Esophagus muscularis mucosa (tissue), 4 donors: Measurements from ENCODE around the gene PCDHGA1.

ENCODE experiments used
- EP300 ChIP-seq: sonication (generic); formaldehyde crosslinking; IDR thresholded peaks from one replicate; pipeline ENCODE4 v1.6.1; 2017; ENCODE audit warnings: antibody characterized with exemption
- POLR2A ChIP-seq: fragments of 450-650 bp; IDR thresholded peaks from one replicate; pipeline ENCODE4 v1.6.1; 2017; ENCODE audit warnings: antibody characterized with exemption, moderate library complexity, mild to moderate bottlenecking, low read depth
- TF ChIP-seq, protein P1 (sequence below), 3 experiments: fragments of 200-600 bp in 2 of 3; fragments of 450-650 bp in 1 of 3; sonication (generic) in 2 of 3; IDR thresholded peaks; one replicate each; pipeline ENCODE4 v1.5.1; 2017 to 2019; ENCODE audit warnings: antibody characterized with exemption in 3 of 3, mild to moderate bottlenecking in 2 of 3, moderate library complexity in 1 of 3

- TF ChIP-seq POLR2A (no peak), EP300 (no peak)
- TF ChIP-seq, protein P1, sequence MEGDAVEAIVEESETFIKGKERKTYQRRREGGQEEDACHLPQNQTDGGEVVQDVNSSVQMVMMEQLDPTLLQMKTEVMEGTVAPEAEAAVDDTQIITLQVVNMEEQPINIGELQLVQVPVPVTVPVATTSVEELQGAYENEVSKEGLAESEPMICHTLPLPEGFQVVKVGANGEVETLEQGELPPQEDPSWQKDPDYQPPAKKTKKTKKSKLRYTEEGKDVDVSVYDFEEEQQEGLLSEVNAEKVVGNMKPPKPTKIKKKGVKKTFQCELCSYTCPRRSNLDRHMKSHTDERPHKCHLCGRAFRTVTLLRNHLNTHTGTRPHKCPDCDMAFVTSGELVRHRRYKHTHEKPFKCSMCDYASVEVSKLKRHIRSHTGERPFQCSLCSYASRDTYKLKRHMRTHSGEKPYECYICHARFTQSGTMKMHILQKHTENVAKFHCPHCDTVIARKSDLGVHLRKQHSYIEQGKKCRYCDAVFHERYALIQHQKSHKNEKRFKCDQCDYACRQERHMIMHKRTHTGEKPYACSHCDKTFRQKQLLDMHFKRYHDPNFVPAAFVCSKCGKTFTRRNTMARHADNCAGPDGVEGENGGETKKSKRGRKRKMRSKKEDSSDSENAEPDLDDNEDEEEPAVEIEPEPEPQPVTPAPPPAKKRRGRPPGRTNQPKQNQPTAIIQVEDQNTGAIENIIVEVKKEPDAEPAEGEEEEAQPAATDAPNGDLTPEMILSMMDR (IDR thresholded peaks at IDR 0.05) = no peak
Measured at GRCh38 chr5:141303756-141304155, 26.6 kb upstream of the PCDHGA1 start, which contains the start of gene SLC25A2.
